Right renal pelvis (tissue), 4 donors: ENCODE measurements around the gene NOSIP. TPM values are rescaled to one million over a fixed set of nuclear protein-coding genes. Genes with fewer than 3 reads are reported as not detected.

Experiments
- DNase-seq, 4 donors: peaks; one replicate each; pipeline ENCODE4 v3.0.0-alpha.2; 2013; ENCODE audit warnings: low read depth in 4 of 4, low spot score in 3 of 4, missing footprints in 1 of 4
- polyA plus RNA-seq, 4 donors: library from polyadenylated mRNA; unstranded; fragments of 120-200 nt; gene quantifications; one replicate each; pipeline ENCODE4 v1.2.1, GENCODE V29; 2013; ENCODE audit not compliant: insufficient read length in 4 of 4

The NOSIP gene
- polyA plus RNA-seq, 4 donors: 53.6 to 73.7 (median 60.5) TPM

- no peak for DNase-seq
Measured at GRCh38 chr19:49574206-49574755, 6.1 kb downstream of the NOSIP start.

- DNase-seq: no peak
Measured at GRCh38 chr19:49573425-49573824, 6.9 kb downstream of the NOSIP start.

- no peak for DNase-seq
Measured at GRCh38 chr19:49573009-49573408, 7.3 kb downstream of the NOSIP start.

- DNase-seq: no peak
Measured at GRCh38 chr19:49570997-49571676, 9.2 kb downstream of the NOSIP start.

GRCh38 chr19:49570138-49570856, 10.1 kb downstream of the NOSIP start:
- peak in 1 of 4 donors; percentile 79 for DNase-seq

- DNase-seq: no peak
Measured at GRCh38 chr19:49567861-49568441, 12.4 kb downstream of the NOSIP start.

GRCh38 chr19:49566302-49566701, 14.1 kb downstream of the NOSIP start:
- DNase-seq: no peak

GRCh38 chr19:49565261-49565660, 15.1 kb downstream of the NOSIP start:
- no peak for DNase-seq

- DNase-seq: no peak
Measured at GRCh38 chr19:49564616-49565045, 15.7 kb downstream of the NOSIP start.

- DNase-seq: no peak
Measured at GRCh38 chr19:49560358-49560900, 19.9 kb downstream of the NOSIP start.

- DNase-seq: no peak
Measured at GRCh38 chr19:49559928-49560327, 20.4 kb downstream of the NOSIP start.

GRCh38 chr19:49559443-49559842, 20.9 kb downstream of the NOSIP start:
- DNase-seq: no peak

GRCh38 chr19:49558591-49558990, 21.8 kb downstream of the NOSIP start:
- DNase-seq: no peak

- no peak for DNase-seq
Measured at GRCh38 chr19:49557641-49558325, 22.6 kb downstream of the NOSIP start.

GRCh38 chr19:49556412-49557398, 23.7 kb downstream of the NOSIP start:
- DNase-seq: no peak

GRCh38 chr19:49555600-49556411, 24.6 kb downstream of the NOSIP start:
- no peak for DNase-seq

- DNase-seq: no peak
Measured at GRCh38 chr19:49554701-49555181, 25.6 kb downstream of the NOSIP start.

GRCh38 chr19:49553451-49554271, 26.7 kb downstream of the NOSIP start:
- no peak for DNase-seq
